ENCODE measurements around the gene TXNDC17.
A peak's percentile ranks its signal among the peaks of the same experiment; 100 is the strongest.
"Not testable (repeated sequence)": the region's sequence is repeated elsewhere in the genome, so short reads cannot be mapped to it uniquely, and the experiment has no call there.

Gene TXNDC17

GRCh38 chr17:6640536-6641246, at the start of gene TXNDC17, which contains the start of gene KIAA0753:
TXNDC17 (plus strand) TSS chr17:6641060; CDS start chr17:6641083, 23 bp downstream.
KIAA0753 (minus strand) TSS chr17:6640711; CDS start chr17:6635103, 5,608 bp downstream.
- peak; percentile 74 to 95 (median 93) for DNase-seq

GRCh38 chr17:6591599-6592158, 49.2 kb upstream of the TXNDC17 start:
- DNase-seq, result no peak

GRCh38 chr17:6592173-6592572, 48.7 kb upstream of the TXNDC17 start:
- no peak for DNase-seq

GRCh38 chr17:6593371-6593770, 47.5 kb upstream of the TXNDC17 start:
- DNase-seq, result not testable (repeated sequence)

- no peak for DNase-seq
Observed at GRCh38 chr17:6596081-6596480, 44.8 kb upstream of the TXNDC17 start.

- no peak for DNase-seq
Observed at GRCh38 chr17:6596511-6596910, 44.3 kb upstream of the TXNDC17 start.

GRCh38 chr17:6596941-6597340, 43.9 kb upstream of the TXNDC17 start:
- DNase-seq, result no peak

GRCh38 chr17:6597727-6598126, 43.1 kb upstream of the TXNDC17 start:
- DNase-seq, result no peak

- no peak for DNase-seq
Observed at GRCh38 chr17:6599364-6599763, 41.5 kb upstream of the TXNDC17 start.

GRCh38 chr17:6602141-6602540, 38.7 kb upstream of the TXNDC17 start:
- no peak for DNase-seq

GRCh38 chr17:6603744-6604325, 37.0 kb upstream of the TXNDC17 start:
- DNase-seq, result peak in 1 of 3 experiments; percentile 3

- no peak for DNase-seq
Observed at GRCh38 chr17:6605142-6605541, 35.7 kb upstream of the TXNDC17 start.

- no peak for DNase-seq
Observed at GRCh38 chr17:6608321-6608720, 32.5 kb upstream of the TXNDC17 start.

- DNase-seq, result no peak
Observed at GRCh38 chr17:6610011-6610410, 30.8 kb upstream of the TXNDC17 start.

- DNase-seq, result no peak
Observed at GRCh38 chr17:6611231-6611630, 29.6 kb upstream of the TXNDC17 start.

- no peak for DNase-seq
Observed at GRCh38 chr17:6623941-6624340, 16.9 kb upstream of the TXNDC17 start.

GRCh38 chr17:6626616-6627015, 14.2 kb upstream of the TXNDC17 start:
- DNase-seq, result no peak

- DNase-seq, result no peak
Observed at GRCh38 chr17:6627019-6627418, 13.8 kb upstream of the TXNDC17 start.

GRCh38 chr17:6630390-6630789, 10.5 kb upstream of the TXNDC17 start:
- DNase-seq, result no peak

- DNase-seq, result no peak
Observed at GRCh38 chr17:6632530-6632929, 8.3 kb upstream of the TXNDC17 start.

- no peak for DNase-seq
Observed at GRCh38 chr17:6633263-6633662, 7.6 kb upstream of the TXNDC17 start.

GRCh38 chr17:6636105-6636504, 4.8 kb upstream of the TXNDC17 start:
- no peak for DNase-seq

- DNase-seq, result no peak
Observed at GRCh38 chr17:6636616-6637457, 4.0 kb upstream of the TXNDC17 start.
